ENCODE measurements around the gene PTBP2. TPM values are rescaled to one million over a fixed set of nuclear protein-coding genes. Genes with fewer than 3 reads are reported as not detected.

PTBP2 gene
- total RNA-seq, 1 donor from 2014 or later: 56.7 TPM

DNA sequence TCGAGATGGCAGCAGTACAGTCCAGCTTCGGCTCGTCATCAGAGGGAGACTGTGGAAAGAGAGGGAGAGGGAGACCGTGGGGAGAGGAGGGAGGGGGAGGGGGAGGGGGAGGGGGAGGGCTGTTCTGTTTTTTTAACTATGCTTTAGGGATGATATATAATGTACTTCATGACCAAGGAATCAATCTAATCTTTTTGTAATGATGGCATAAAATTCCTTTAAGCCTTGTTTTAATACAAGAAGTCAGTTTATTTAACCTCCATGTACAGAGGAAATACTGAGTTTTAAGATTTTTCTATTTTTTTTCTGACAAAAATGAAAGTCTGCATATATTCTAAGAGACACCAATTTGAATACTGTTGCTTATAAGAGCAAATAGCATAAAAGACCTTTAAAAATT is 41.9 kb downstream of the PTBP2 start:
- no peak overlapping the region for H3K27ac ChIP-seq
- no peaks in the 10 kb centered on the region for H3K27me3 ChIP-seq
- H3K4me1 ChIP-seq: no peaks in the 10 kb centered on the region
- no peaks in the 10 kb centered on the region for H3K36me3 ChIP-seq
- TF ChIP-seq, protein P1, sequence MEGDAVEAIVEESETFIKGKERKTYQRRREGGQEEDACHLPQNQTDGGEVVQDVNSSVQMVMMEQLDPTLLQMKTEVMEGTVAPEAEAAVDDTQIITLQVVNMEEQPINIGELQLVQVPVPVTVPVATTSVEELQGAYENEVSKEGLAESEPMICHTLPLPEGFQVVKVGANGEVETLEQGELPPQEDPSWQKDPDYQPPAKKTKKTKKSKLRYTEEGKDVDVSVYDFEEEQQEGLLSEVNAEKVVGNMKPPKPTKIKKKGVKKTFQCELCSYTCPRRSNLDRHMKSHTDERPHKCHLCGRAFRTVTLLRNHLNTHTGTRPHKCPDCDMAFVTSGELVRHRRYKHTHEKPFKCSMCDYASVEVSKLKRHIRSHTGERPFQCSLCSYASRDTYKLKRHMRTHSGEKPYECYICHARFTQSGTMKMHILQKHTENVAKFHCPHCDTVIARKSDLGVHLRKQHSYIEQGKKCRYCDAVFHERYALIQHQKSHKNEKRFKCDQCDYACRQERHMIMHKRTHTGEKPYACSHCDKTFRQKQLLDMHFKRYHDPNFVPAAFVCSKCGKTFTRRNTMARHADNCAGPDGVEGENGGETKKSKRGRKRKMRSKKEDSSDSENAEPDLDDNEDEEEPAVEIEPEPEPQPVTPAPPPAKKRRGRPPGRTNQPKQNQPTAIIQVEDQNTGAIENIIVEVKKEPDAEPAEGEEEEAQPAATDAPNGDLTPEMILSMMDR (IDR thresholded peaks at IDR 0.05): no peak
- TF ChIP-seq POLR2A (IDR thresholded peaks at IDR 0.05): no peak
- no peak for TF ChIP-seq POLR2AphosphoS5 (IDR thresholded peaks at IDR 0.05; ENCODE audit: insufficient read depth in 1 of 2, low read depth in 1 of 2)
- intact Hi-C loops (cut with DNase I): no loop called here
- H3K9me3 ChIP-seq: no peaks in the 10 kb centered on the region
- no peak for DNase-seq (ENCODE audit: extremely low spot score in 2 of 2)
- H3K4me3 ChIP-seq: no peak overlapping the region

GRCh38 chr1:96764469-96764868 is 42.9 kb downstream of the PTBP2 start:
- TF ChIP-seq POLR2A (IDR thresholded peaks at IDR 0.05): no peak
- TF ChIP-seq POLR2AphosphoS5 (IDR thresholded peaks at IDR 0.05; ENCODE audit: insufficient read depth in 1 of 2, low read depth in 1 of 2): no peak
- TF ChIP-seq, protein P1 (IDR thresholded peaks at IDR 0.05): no peak
- intact Hi-C loops (cut with DNase I): no loop called here
- no peak overlapping the region for H3K4me3 ChIP-seq

GRCh38 chr1:96771847-96772246 is 50.3 kb downstream of the PTBP2 start:
- no peak for DNase-seq (ENCODE audit: extremely low spot score in 2 of 2)
- H3K4me1 ChIP-seq: no peaks in the 10 kb centered on the region
- H3K27me3 ChIP-seq: no peaks in the 10 kb centered on the region
- no peaks in the 10 kb centered on the region for H3K9me3 ChIP-seq
- no peak overlapping the region for H3K4me3 ChIP-seq
- no peak overlapping the region for H3K27ac ChIP-seq
- intact Hi-C loops (cut with DNase I): no loop called here
- TF ChIP-seq POLR2AphosphoS5 (IDR thresholded peaks at IDR 0.05; ENCODE audit: insufficient read depth in 1 of 2, low read depth in 1 of 2) (no peak), POLR2A (IDR thresholded peaks at IDR 0.05) (no peak)
- TF ChIP-seq, protein P1 (IDR thresholded peaks at IDR 0.05): no peak
- peaks cover 0 to 17% of the 10 kb centered on the region in 2 donors for H3K36me3 ChIP-seq

More at GRCh38 chr1:96764469-96764868, 42.9 kb downstream of the PTBP2 start:
- DNase-seq (ENCODE audit: extremely low spot score in 2 of 2): no peak
- H3K27ac ChIP-seq: no peak overlapping the region
- H3K4me1 ChIP-seq: no peaks in the 10 kb centered on the region
- H3K9me3 ChIP-seq: no peaks in the 10 kb centered on the region
- H3K27me3 ChIP-seq: no peaks in the 10 kb centered on the region
- no peaks in the 10 kb centered on the region for H3K36me3 ChIP-seq

- no peaks in the 10 kb centered on the region for H3K27me3 ChIP-seq
- peaks cover 0 to 17% of the 10 kb centered on the region in 2 donors for H3K36me3 ChIP-seq
- no peak for DNase-seq (ENCODE audit: extremely low spot score in 2 of 2)
- H3K9me3 ChIP-seq: no peaks in the 10 kb centered on the region
- no peaks in the 10 kb centered on the region for H3K4me1 ChIP-seq
- TF ChIP-seq, protein P1 (IDR thresholded peaks at IDR 0.05): no peak
- TF ChIP-seq POLR2AphosphoS5 (IDR thresholded peaks at IDR 0.05; ENCODE audit: insufficient read depth in 1 of 2, low read depth in 1 of 2): no peak
- no peak for TF ChIP-seq POLR2A (IDR thresholded peaks at IDR 0.05)
- intact Hi-C loops (cut with DNase I): no loop called here
- H3K27ac ChIP-seq: no peak overlapping the region
- H3K4me3 ChIP-seq: no peak overlapping the region
Observed at GRCh38 chr1:96772349-96772748, 50.8 kb downstream of the PTBP2 start.

- Histone ChIP-seq H3K27me3 (no peaks in the 10 kb centered on the region), H3K27ac (no peak overlapping the region), H3K9me3 (no peaks in the 10 kb centered on the region), H3K4me1 (no peaks in the 10 kb centered on the region), H3K36me3 (peaks cover 0 to 17% of the 10 kb centered on the region in 2 donors), H3K4me3 (no peak overlapping the region)
- intact Hi-C loops (cut with DNase I): no loop called here
- no peak for DNase-seq (ENCODE audit: extremely low spot score in 2 of 2)
- TF ChIP-seq, protein P1 (IDR thresholded peaks at IDR 0.05): no peak
- no peak for TF ChIP-seq POLR2A (IDR thresholded peaks at IDR 0.05)
- no peak for TF ChIP-seq POLR2AphosphoS5 (IDR thresholded peaks at IDR 0.05; ENCODE audit: insufficient read depth in 1 of 2, low read depth in 1 of 2)
Observed at GRCh38 chr1:96772972-96773371, 51.4 kb downstream of the PTBP2 start.
